Measurements from ENCODE around the gene TUSC2.

The TUSC2 gene

DNA sequence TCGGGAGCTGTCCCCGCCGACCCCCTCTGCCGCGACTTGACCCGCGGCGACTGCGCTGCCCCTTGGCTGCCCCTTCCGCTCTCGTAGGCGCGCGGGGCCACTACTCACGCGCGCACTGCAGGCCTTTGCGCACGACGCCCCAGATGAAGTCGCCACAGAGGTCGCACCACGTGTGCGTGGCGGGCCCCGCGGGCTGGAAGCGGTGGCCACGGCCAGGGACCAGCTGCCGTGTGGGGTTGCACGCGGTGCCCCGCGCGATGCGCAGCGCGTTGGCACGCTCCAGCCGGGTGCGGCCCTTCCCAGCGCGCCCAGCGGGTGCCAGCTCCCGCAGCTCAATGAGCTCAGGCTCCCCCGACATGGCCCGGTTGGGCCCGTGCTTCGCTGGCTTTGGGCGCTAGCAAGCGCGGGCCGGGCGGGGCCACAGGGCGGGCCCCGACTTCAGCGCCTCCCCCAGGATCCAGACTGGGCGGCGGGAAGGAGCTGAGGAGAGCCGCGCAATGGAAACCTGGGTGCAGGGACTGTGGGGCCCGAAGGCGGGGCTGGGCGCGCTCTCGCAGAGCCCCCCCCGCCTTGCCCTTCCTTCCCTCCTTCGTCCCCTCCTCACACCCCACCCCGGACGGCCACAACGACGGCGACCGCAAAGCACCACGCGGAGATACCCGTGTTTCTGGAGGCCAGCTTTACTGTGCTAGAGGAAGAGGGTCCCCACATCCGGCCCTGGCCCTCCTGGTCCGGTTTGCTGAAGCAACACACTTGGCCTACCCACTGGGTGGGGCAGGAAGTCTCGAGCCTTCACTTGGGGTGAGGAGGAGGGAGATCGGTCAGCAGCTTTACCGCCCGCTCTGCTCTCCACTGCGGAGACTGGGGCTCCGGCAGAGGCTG is 12.7 kb upstream of the TUSC2 start, which contains the start of gene RASSF1:
Gene RASSF1, minus strand, starts transcription at position 389 of the 882 bp plus-strand sequence. Its CDS starts 31 bp downstream, at position 358.
- TF ChIP-seq CTCF (IDR thresholded peaks at IDR 0.05) (no peak), ZFX (IDR thresholded peaks at IDR 0.05; ENCODE audit: borderline replicate concordance) (no peak)
- no peak within 1 kb of the TSS for H3K27ac ChIP-seq

DNA sequence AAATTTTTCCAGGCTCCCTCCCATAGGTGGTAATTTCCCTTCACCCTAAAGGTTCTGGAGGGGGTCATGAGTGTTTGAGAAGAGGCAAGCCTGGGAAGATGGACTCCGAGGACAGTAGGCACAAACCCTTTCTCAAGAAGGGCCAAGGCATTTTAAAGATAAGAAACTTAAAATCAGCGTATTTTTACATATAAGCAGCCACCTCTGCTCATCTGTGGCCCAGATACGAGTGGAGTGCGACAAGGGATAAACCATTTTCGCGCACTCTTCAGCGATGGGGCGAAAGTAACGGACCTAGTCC is 12.1 kb upstream of the TUSC2 start:
- TF ChIP-seq ZFX (IDR thresholded peaks at IDR 0.05; ENCODE audit: borderline replicate concordance): no peak
- TF ChIP-seq CTCF (IDR thresholded peaks at IDR 0.05): no peak
- no peak overlapping the region for H3K27ac ChIP-seq

- no peak overlapping the region for H3K27ac ChIP-seq
Measured at GRCh38 chr3:50339485-50340146, 11.6 kb upstream of the TUSC2 start.

GRCh38 chr3:50338965-50339364 is 10.9 kb upstream of the TUSC2 start:
- H3K27ac ChIP-seq: peak overlapping the region; percentile 90; the same call in 1 of the 2 replicates
- no peak for TF ChIP-seq ZFX (IDR thresholded peaks at IDR 0.05; ENCODE audit: borderline replicate concordance)
- TF ChIP-seq CTCF (IDR thresholded peaks at IDR 0.05): no peak

More at GRCh38 chr3:50339485-50340146, 11.6 kb upstream of the TUSC2 start:
- TF ChIP-seq CTCF (IDR thresholded peaks at IDR 0.05): no peak

DNA sequence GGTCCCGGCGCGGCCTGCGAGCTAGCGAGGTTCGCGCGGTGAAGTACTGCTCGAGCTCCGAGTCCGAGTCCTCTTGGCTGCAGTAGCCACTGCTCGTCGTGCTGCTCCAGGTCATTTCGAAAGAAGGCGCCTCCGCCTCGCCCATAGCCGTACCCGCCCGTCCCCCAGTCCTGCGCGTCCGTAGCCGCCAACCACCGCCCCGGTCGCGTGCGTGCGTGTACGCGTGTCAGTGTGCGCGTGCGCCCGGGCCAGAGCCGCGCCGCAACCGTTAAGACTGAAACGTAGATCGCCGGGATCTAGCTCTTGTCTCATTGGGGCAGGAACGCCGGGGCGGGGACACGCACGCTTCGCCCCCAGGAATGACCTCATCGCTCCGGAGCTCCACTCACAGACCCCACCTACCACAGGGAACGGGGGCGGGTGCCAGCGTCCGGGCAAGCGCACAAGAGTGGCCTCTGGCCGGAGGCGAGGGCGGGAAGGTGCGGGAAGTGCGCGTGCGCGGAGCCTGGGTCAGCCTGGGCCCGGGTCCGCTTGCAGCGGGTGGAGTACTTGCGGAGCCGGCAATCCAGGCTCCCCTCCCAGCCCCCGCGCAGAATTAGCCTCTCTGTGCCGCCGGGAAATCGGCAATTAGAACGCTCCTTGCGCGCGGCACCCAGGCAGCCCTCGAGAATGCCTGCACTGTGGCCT is 9.3 kb upstream of the TUSC2 start:
- peak overlapping the region; percentile 90 for H3K27ac ChIP-seq
- TF ChIP-seq ZFX (IDR thresholded peaks at IDR 0.05; ENCODE audit: borderline replicate concordance): no peak
- no peak for TF ChIP-seq CTCF (IDR thresholded peaks at IDR 0.05)

GRCh38 chr3:50336452-50337174 is 8.6 kb upstream of the TUSC2 start:
- TF ChIP-seq ZFX (IDR thresholded peaks at IDR 0.05; ENCODE audit: borderline replicate concordance) (no peak), CTCF (IDR thresholded peaks at IDR 0.05) (no peak)
- H3K27ac ChIP-seq: peak overlapping the region; percentile 90
